DND-41 (cell line): Measurements from ENCODE around the gene UBE2E1.

Experiments used
- ATAC-seq: fragments of 200-7000 bp; cut with Tn5 transposase; 3 replicates; pipeline ENCODE4 v1.9.1; 2021; ENCODE audit warnings: low read depth; ENCODE audit not compliant: insufficient read depth
- DNase-seq: peaks from one replicate; pipeline ENCODE4 v3.0.0-alpha.2; 2020
- H2AFZ ChIP-seq: 2 replicates; pipeline ENCODE4 v1.6.0; 2012; ENCODE audit warnings: low read depth, low read length
- H3K27ac ChIP-seq: 2 replicates; pipeline ENCODE4 v1.5.1; 2012; ENCODE audit warnings: low read length, inconsistent platforms
- H3K27me3 ChIP-seq: fragments of 200-600 bp; sonication (generic); 2 replicates; pipeline ENCODE4 v1.6.0; 2012; ENCODE audit warnings: low read length, mild to moderate bottlenecking, inconsistent platforms; ENCODE audit not compliant: insufficient read depth, poor library complexity
- H3K36me3 ChIP-seq: 2 replicates; pipeline ENCODE4 v1.5.1; 2012; ENCODE audit warnings: low read length, inconsistent platforms; ENCODE audit not compliant: insufficient read depth
- H3K4me1 ChIP-seq: 2 replicates; pipeline ENCODE4 v1.5.1; 2012; ENCODE audit warnings: mild to moderate bottlenecking, low read length; ENCODE audit not compliant: insufficient read depth
- H3K4me2 ChIP-seq: 2 replicates; pipeline ENCODE4 v1.6.0; 2012; ENCODE audit warnings: mild to moderate bottlenecking, moderate library complexity, low read length, inconsistent platforms; ENCODE audit not compliant: insufficient read depth
- H3K4me3 ChIP-seq, 2 experiments: fragments of 200-600 bp in 1 of 2; shearing (Covaris generic) in 1 of 2; 2 replicates each; pipeline ENCODE4 v1.5.1; 2012 to 2016; ENCODE audit warnings: inconsistent platforms in 2 of 2, low read length in 2 of 2, mild to moderate bottlenecking in 2 of 2, low read depth in 1 of 2, moderate library complexity in 1 of 2
- H3K79me2 ChIP-seq: 2 replicates; pipeline ENCODE4 v1.6.0; 2012; ENCODE audit warnings: low read length, inconsistent platforms; ENCODE audit not compliant: insufficient read depth
- H3K9ac ChIP-seq: 2 replicates; pipeline ENCODE4 v1.6.0; 2012; ENCODE audit warnings: low read depth, mild to moderate bottlenecking, inconsistent platforms, low read length, moderate library complexity
- H3K9me3 ChIP-seq: 2 replicates; pipeline ENCODE4 v1.5.1; 2012; ENCODE audit warnings: low read length, moderate library complexity, mild to moderate bottlenecking, inconsistent platforms; ENCODE audit not compliant: insufficient read depth, severe bottlenecking
- H4K20me1 ChIP-seq: 2 replicates; pipeline ENCODE4 v1.6.0; 2012; ENCODE audit warnings: low read length; ENCODE audit not compliant: insufficient read depth
- CTCF ChIP-seq: IDR thresholded peaks from 2 replicates; pipeline ENCODE4 v1.5.1; 2012; ENCODE audit warnings: borderline replicate concordance, low read length, moderate library complexity, mild to moderate bottlenecking; ENCODE audit not compliant: poor library complexity, severe bottlenecking; ENCODE audit errors: extremely low read depth
- EZH2 ChIP-seq: IDR thresholded peaks from 3 replicates; pipeline ENCODE4 v1.6.1; 2012; ENCODE audit warnings: borderline replicate concordance, low read depth, mild to moderate bottlenecking, moderate library complexity, low read length, inconsistent platforms; ENCODE audit not compliant: severe bottlenecking

Gene UBE2E1

DNA sequence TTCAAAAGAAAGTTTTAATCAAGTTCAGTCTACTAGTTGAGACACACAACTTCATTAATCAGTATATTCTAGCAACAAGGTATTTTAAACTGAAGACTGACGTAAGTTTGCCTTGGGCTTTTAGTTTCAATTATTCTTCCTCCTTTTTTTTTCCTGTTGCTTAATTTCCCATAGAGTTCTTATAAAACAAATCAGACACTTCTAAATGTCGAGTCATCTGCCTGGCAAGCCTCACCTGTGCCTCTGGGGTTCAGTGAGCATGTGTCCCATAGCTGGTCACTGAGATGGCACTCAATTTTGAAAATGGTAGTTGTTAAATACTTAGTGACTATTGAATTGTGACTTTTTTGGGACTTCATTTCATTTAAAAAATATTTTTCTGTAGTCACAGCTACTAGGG lies 83.6 kb downstream of the UBE2E1 start:
- no peak for DNase-seq
- Histone ChIP-seq H3K4me1 (no peaks in the 10 kb centered on the region), H3K4me2 (no peak overlapping the region), H3K27me3 (no peaks in the 10 kb centered on the region), H3K27ac (no peak overlapping the region), H3K9ac (no peak overlapping the region), H3K36me3 (peaks cover 35% of the 10 kb centered on the region), H3K4me3 (no peak overlapping the region), H2AFZ (no peak overlapping the region), H3K79me2 (peaks cover 3% of the 10 kb centered on the region; the same call in 1 of the 2 replicates), H3K9me3 (no peaks in the 10 kb centered on the region), H4K20me1 (peaks cover 26% of the 10 kb centered on the region)
- ATAC-seq, result no peak
- no peak for TF ChIP-seq CTCF
- TF ChIP-seq EZH2, result no peak

DNA sequence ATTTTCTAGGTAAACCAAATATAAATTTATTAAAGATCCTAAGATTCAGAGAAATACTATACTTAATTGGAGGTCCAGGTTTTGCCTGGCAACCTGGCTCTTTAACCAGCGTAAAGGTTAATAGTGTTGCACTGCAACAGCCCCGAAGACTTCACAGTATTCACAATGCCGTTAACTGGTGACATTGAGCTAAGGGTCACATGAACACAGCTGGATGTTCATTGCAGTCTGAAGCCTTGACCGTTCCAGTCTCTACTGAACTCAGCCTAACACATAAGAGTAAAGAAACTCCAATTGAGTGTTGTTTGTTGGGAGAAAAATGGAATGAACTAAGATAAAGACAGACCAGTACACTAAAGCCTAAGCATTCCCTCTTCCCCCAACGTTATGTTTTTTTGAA lies 84.2 kb downstream of the UBE2E1 start:
- TF ChIP-seq EZH2 (no peak), CTCF (no peak)
- peaks cover 26% of the 10 kb centered on the region for H4K20me1 ChIP-seq
- no peak overlapping the region for H2AFZ ChIP-seq
- no peak overlapping the region for H3K27ac ChIP-seq
- no peak overlapping the region for H3K4me3 ChIP-seq
- H3K27me3 ChIP-seq, result no peaks in the 10 kb centered on the region
- DNase-seq (no peak), ATAC-seq (no peak)
- peaks cover 41% of the 10 kb centered on the region for H3K36me3 ChIP-seq
- H3K4me2 ChIP-seq, result no peak overlapping the region
- peaks cover 3% of the 10 kb centered on the region; the same call in 1 of the 2 replicates for H3K79me2 ChIP-seq
- H3K4me1 ChIP-seq, result no peaks in the 10 kb centered on the region
- no peaks in the 10 kb centered on the region for H3K9me3 ChIP-seq
- no peak overlapping the region for H3K9ac ChIP-seq

DNA sequence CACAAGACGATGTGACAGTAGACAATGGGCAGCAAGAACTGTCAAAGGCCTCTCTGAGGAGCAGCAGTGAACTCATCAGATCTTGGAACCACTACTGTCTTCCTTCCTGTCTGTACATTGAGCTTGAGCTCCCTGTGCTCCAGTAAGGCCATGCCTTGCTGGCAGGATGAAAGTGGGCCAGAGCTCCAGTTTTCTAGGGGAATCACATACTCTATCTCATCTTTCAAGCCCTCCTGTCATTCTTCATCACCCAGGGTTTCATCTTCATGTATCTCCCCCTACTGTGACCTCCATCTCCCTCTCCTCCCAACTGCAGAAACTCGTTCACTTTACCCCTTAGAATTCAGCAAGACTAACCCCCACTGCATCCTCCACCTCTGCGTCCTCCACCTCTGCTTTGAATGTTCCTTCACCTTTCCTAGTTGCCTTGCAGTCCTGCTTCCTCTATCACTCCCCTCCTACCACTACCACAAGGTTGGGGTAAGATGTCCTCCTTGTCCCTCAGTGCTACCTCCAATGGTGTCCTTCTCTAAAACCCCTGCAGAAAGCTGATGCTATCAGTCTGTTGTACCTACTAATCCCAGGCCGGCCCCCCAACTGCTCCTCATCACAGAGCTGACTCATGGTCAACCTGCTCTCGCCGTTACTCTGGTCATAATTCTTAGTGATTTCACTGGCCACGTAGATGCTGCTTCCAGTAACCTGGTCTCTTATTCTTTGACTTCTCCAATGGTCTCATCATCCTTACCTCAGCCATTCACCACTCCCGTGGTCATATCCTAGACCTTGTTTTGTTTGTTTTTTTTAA lies 88.7 kb downstream of the UBE2E1 start:
- no peaks in the 10 kb centered on the region for H3K9me3 ChIP-seq
- H3K27ac ChIP-seq, result no peak overlapping the region
- DNase-seq, result no peak
- no peaks in the 10 kb centered on the region for H3K79me2 ChIP-seq
- H3K27me3 ChIP-seq, result no peaks in the 10 kb centered on the region
- no peak for TF ChIP-seq CTCF
- no peak for TF ChIP-seq EZH2
- no peaks in the 10 kb centered on the region for H3K4me1 ChIP-seq
- no peak overlapping the region for H3K9ac ChIP-seq
- 0 out of 3 replicates have a peak, but pooled peaks have one; percentile 22 for ATAC-seq
- no peak overlapping the region for H2AFZ ChIP-seq
- peaks cover 64% of the 10 kb centered on the region for H3K36me3 ChIP-seq
- H4K20me1 ChIP-seq, result peaks cover 6% of the 10 kb centered on the region; the same call in 1 of the 2 replicates
- no peak overlapping the region for H3K4me3 ChIP-seq
- H3K4me2 ChIP-seq, result no peak overlapping the region
